ENCODE data around the gene PTGFR.

- TF ChIP-seq POLR2A (IDR thresholded peaks at IDR 0.05) (no peak), CTCF (IDR thresholded peaks at IDR 0.05) (no peak)
These were observed 14.7 kb upstream of the PTGFR start for GRCh38 chr1:78475888-78476610.

All from heart left ventricle (tissue), 13 donors.